Stimulated activated naive B cell treated with anti-CD40 and anti-IgM and Interleukin-4, amounts not matched to agents 10 μg/mL and 1 μg/mL and 100 μg/mL, for 72 hours (primary cell): ENCODE measurements around the gene RASA3.

Experiments
- ATAC-seq, 2 donors: fragments of 150-1000 bp; cut with Tn5 transposase; replicated peaks; 2 replicates each; pipeline ENCODE4 v1.10.0; 2021; ENCODE audit warnings: moderate library complexity in 1 of 2
- DNase-seq: peaks from one replicate; pipeline ENCODE4 v3.0.0; 2021
- H3K27ac Mint-ChIP-seq: one replicate; pipeline ENCODE4 v1.8.0; 2022; ENCODE audit warnings: mild to moderate bottlenecking, mixed read lengths
- H3K27me3 Mint-ChIP-seq, 2 donors: one replicate each; pipeline ENCODE4 v1.8.0; 2022; ENCODE audit warnings: mixed read lengths in 2 of 2
- H3K36me3 Mint-ChIP-seq, 2 donors: one replicate each; pipeline ENCODE4 v1.8.0; 2022; ENCODE audit warnings: mixed read lengths in 2 of 2, mild to moderate bottlenecking in 1 of 2
- H3K4me1 Mint-ChIP-seq, 2 donors: one replicate each; pipeline ENCODE4 v1.8.0; 2022; ENCODE audit warnings: mixed read lengths in 2 of 2, mild to moderate bottlenecking in 1 of 2
- H3K4me3 Mint-ChIP-seq, 2 donors: one replicate each; pipeline ENCODE4 v1.8.0; 2022; ENCODE audit warnings: mild to moderate bottlenecking in 2 of 2, mixed read lengths in 2 of 2, moderate library complexity in 1 of 2
- H3K9me3 Mint-ChIP-seq, 2 donors: one replicate each; pipeline ENCODE4 v1.8.0; 2022; ENCODE audit warnings: mixed read lengths in 2 of 2, mild to moderate bottlenecking in 1 of 2

The RASA3 gene

DNA sequence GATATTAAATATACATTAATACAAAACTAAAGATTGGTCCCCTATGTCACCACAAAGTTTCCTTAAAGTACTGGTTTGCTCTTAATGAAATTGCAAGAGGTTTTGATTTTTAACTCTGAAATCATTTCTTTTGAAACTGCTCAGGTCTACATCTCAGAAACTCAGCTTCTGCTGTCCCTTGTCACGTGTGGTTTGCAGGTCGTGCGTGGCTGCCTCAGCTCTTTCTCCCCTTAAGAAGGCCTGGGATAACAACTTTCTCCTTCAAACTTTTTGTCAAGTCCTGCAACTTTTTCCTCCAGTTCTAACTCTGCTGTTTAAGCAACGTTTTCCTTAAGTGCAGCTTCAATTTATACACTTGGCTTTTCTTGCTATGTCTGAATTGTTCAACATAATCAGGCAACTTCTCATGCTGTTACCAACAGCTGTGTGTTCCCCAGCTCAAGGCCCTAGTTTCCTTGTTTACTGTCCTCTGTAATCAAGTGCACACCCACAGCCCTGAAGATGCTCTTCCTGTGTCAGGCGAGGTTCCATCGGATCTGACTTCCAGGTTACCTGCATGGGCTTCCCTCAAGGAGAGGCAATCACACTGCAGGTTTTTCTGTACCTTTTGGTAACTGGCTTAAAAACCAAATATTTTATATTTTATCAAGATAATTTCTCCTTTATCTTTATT is 172.0 kb downstream of the RASA3 start:
- H3K4me3 Mint-ChIP-seq, result no peak overlapping the region
- H3K36me3 Mint-ChIP-seq, result peaks cover 24 to 41% of the 10 kb centered on the region in 2 donors

GRCh38 chr13:113959198-113959597 is 173.2 kb downstream of the RASA3 start:
- ATAC-seq (peak; percentile 54 to 76), DNase-seq (no peak)
- H3K4me3 Mint-ChIP-seq, result no peak overlapping the region
- H3K27ac Mint-ChIP-seq, result no peak overlapping the region
- H3K36me3 Mint-ChIP-seq, result peaks cover 34 to 53% of the 10 kb centered on the region in 2 donors
- H3K4me1 Mint-ChIP-seq, result peaks cover 5% of the 10 kb centered on the region in 2 donors
- H3K27me3 Mint-ChIP-seq, result no peaks in the 10 kb centered on the region
- peaks cover 20 to 28% of the 10 kb centered on the region in 2 donors for H3K9me3 Mint-ChIP-seq

More for the DNA sequence above, 172.0 kb downstream of the RASA3 start:
- no peaks in the 10 kb centered on the region for H3K27me3 Mint-ChIP-seq
- DNase-seq (no peak), ATAC-seq (no peak)
- H3K9me3 Mint-ChIP-seq, result peaks cover 15 to 19% of the 10 kb centered on the region in 2 donors
- no peak overlapping the region for H3K27ac Mint-ChIP-seq
- peaks cover 5% of the 10 kb centered on the region in 2 donors for H3K4me1 Mint-ChIP-seq

DNA sequence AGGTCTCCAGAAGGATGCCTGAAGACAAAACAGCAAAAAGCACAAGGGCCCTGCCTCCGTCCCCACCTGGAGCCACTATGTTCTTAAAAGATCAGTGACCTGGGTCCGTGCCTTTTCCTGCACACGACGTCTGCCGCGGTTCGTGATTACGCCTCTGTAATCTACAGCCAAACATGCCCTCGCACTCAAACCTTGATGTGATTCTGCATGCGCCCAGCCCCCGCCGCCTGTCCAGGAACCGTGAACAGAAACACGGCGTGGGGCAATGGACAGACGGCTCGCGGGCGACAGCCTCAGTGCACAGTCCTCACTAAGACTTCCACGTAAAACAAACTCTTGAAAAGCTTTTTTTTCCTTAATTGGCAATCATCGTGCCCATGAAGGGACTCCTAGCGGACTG is 174.1 kb downstream of the RASA3 start:
- no peak for DNase-seq
- H3K9me3 Mint-ChIP-seq, result peaks cover 20 to 28% of the 10 kb centered on the region in 2 donors
- peaks cover 34 to 53% of the 10 kb centered on the region in 2 donors for H3K36me3 Mint-ChIP-seq
- no peaks in the 10 kb centered on the region for H3K27me3 Mint-ChIP-seq
- H3K4me1 Mint-ChIP-seq, result peaks cover 5% of the 10 kb centered on the region in 2 donors
- no peak for ATAC-seq
- H3K27ac Mint-ChIP-seq, result no peak overlapping the region
- H3K4me3 Mint-ChIP-seq, result no peak overlapping the region

DNA sequence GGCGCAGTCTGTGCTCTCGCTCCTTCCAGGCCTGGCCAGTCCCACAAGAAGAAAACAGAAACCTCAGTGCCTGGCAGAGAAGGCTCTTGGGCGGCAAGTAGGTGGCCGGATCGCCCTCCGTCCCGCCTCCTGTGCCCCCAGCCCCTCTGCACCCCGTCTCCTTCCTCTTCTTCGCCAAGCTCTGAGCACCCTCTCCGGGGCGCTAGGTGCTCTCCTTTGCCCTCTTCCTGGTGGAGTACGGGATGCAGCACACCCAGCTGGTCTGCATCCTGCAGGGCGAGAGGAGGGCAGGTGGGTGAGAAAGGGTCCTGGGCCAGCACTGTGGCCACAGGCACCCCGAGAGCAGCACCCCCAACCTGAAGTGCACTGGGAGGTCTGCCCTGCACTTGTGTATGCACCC is 175.9 kb downstream of the RASA3 start:
- DNase-seq (no peak), ATAC-seq (no peak)
- Mint-ChIP-seq H3K9me3 (peaks cover 20 to 28% of the 10 kb centered on the region in 2 donors), H3K36me3 (peaks cover 34 to 50% of the 10 kb centered on the region in 2 donors), H3K4me1 (peaks cover 5 to 7% of the 10 kb centered on the region in 2 donors), H3K27ac (no peak overlapping the region), H3K27me3 (no peaks in the 10 kb centered on the region), H3K4me3 (no peak overlapping the region)

GRCh38 chr13:113955691-113956090 is 176.7 kb downstream of the RASA3 start:
- ATAC-seq (no peak), DNase-seq (no peak)
- peaks cover 0 to 1% of the 10 kb centered on the region in 2 donors for H3K27me3 Mint-ChIP-seq
- peak overlapping the region; percentile 51 for H3K27ac Mint-ChIP-seq
- peaks cover 8 to 11% of the 10 kb centered on the region in 2 donors for H3K4me1 Mint-ChIP-seq
- H3K9me3 Mint-ChIP-seq, result peaks cover 20 to 28% of the 10 kb centered on the region in 2 donors
- peaks cover 34 to 50% of the 10 kb centered on the region in 2 donors for H3K36me3 Mint-ChIP-seq
- H3K4me3 Mint-ChIP-seq, result no peak overlapping the region

GRCh38 chr13:113955235-113955634 is 177.2 kb downstream of the RASA3 start:
- ATAC-seq, result no peak
- peaks cover 30 to 46% of the 10 kb centered on the region in 2 donors for H3K36me3 Mint-ChIP-seq
- H3K27ac Mint-ChIP-seq, result no peak overlapping the region
- peaks cover 18 to 28% of the 10 kb centered on the region in 2 donors for H3K9me3 Mint-ChIP-seq
- H3K4me3 Mint-ChIP-seq, result no peak overlapping the region
- no peak for DNase-seq
- peaks cover 0 to 6% of the 10 kb centered on the region in 2 donors for H3K27me3 Mint-ChIP-seq
- peaks cover 8 to 15% of the 10 kb centered on the region in 2 donors for H3K4me1 Mint-ChIP-seq

GRCh38 chr13:113954046-113954835 is 178.2 kb downstream of the RASA3 start:
- peaks cover 9 to 15% of the 10 kb centered on the region in 2 donors for H3K4me1 Mint-ChIP-seq
- ATAC-seq (no peak), DNase-seq (no peak)
- peaks cover 28 to 43% of the 10 kb centered on the region in 2 donors for H3K36me3 Mint-ChIP-seq
- no peak overlapping the region for H3K27ac Mint-ChIP-seq
- peaks cover 0 to 6% of the 10 kb centered on the region in 2 donors for H3K27me3 Mint-ChIP-seq
- no peak overlapping the region for H3K4me3 Mint-ChIP-seq
- peaks cover 14 to 24% of the 10 kb centered on the region in 2 donors for H3K9me3 Mint-ChIP-seq

- Mint-ChIP-seq H3K9me3 (peaks cover 10 to 20% of the 10 kb centered on the region in 2 donors), H3K4me3 (no peak overlapping the region), H3K4me1 (peaks cover 8 to 12% of the 10 kb centered on the region in 2 donors), H3K27ac (no peak overlapping the region), H3K36me3 (peaks cover 23 to 39% of the 10 kb centered on the region in 2 donors), H3K27me3 (peaks cover 0 to 6% of the 10 kb centered on the region in 2 donors)
- DNase-seq, result no peak
- ATAC-seq, result no peak
These were observed 178.9 kb downstream of the RASA3 start for GRCh38 chr13:113953561-113953960.

GRCh38 chr13:113952983-113953520 is 179.4 kb downstream of the RASA3 start:
- peaks cover 23 to 38% of the 10 kb centered on the region in 2 donors for H3K36me3 Mint-ChIP-seq
- peaks cover 12 to 17% of the 10 kb centered on the region in 2 donors for H3K4me1 Mint-ChIP-seq
- no peak overlapping the region for H3K4me3 Mint-ChIP-seq
- peaks cover 0 to 6% of the 10 kb centered on the region in 2 donors for H3K27me3 Mint-ChIP-seq
- ATAC-seq (no peak), DNase-seq (no peak)
- peaks cover 10 to 20% of the 10 kb centered on the region in 2 donors for H3K9me3 Mint-ChIP-seq
- H3K27ac Mint-ChIP-seq, result no peak overlapping the region

- ATAC-seq, result no peak
- H3K4me3 Mint-ChIP-seq, result no peak overlapping the region
These were observed 180.1 kb downstream of the RASA3 start for GRCh38 chr13:113952151-113952982.

GRCh38 chr13:113951246-113951999 is 181.0 kb downstream of the RASA3 start:
- Mint-ChIP-seq H3K4me1 (peaks cover 16 to 30% of the 10 kb centered on the region in 2 donors), H3K27me3 (peaks cover 0 to 11% of the 10 kb centered on the region in 2 donors), H3K27ac (peak overlapping the region; percentile 51), H3K9me3 (peaks cover 10 to 20% of the 10 kb centered on the region in 2 donors), H3K4me3 (peak overlapping the region; percentile 53 to 74), H3K36me3 (peaks cover 19 to 23% of the 10 kb centered on the region in 2 donors)
- ATAC-seq (peak; percentile 88 to 89), DNase-seq (peak; percentile 55)

More at GRCh38 chr13:113952151-113952982, 180.1 kb downstream of the RASA3 start:
- no peak for DNase-seq
- Mint-ChIP-seq H3K4me1 (peaks cover 16 to 24% of the 10 kb centered on the region in 2 donors), H3K9me3 (peaks cover 10 to 20% of the 10 kb centered on the region in 2 donors), H3K27me3 (peaks cover 0 to 6% of the 10 kb centered on the region in 2 donors), H3K27ac (peak overlapping the region; percentile 20), H3K36me3 (peaks cover 23 to 31% of the 10 kb centered on the region in 2 donors)

DNA sequence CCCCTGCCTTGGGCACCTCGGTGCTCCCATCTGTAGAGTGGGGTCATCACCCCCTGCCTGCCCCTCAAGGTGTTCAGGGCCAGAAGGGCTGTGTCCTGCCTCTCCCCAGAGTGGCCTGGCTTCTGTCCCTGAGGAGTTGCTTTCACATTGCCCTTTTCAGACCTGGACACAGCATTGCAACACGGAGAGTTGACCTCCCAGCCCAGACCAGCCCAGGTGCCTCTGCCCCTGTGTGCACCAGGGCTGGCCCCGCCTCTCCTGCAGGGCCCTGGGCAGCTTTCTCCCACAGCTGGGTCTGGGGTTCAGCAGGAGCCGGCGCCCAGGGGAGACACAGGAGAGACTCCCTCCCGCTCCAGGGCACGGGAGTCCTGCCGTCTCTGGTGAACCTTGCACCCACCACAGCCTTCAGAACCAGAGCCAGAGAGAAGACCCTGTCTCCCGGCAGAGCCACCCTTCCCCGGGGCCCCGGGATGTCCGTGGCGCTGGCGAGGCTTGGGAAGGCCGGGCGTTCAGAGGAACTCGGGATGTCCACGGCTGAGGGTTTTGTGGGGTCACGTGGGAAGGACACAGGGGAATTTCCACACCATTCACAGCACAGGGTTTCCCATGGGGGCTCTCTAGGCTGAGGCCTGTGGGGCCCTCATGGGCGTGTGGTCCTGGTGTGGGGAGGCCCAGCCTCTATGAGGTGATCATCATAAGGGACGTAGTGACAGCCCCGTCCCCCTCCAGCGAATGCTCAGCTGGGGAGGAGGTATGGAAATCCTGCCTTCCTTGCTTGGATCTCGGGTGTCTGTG is 181.8 kb downstream of the RASA3 start:
- Mint-ChIP-seq H3K27me3 (peaks cover 0 to 11% of the 10 kb centered on the region in 2 donors), H3K36me3 (peaks cover 12 to 15% of the 10 kb centered on the region in 2 donors), H3K27ac (peak overlapping the region; percentile 67), H3K9me3 (peaks cover 6 to 12% of the 10 kb centered on the region in 2 donors), H3K4me3 (peak overlapping the region; percentile 53 to 74), H3K4me1 (peaks cover 16 to 30% of the 10 kb centered on the region in 2 donors)
- peak; percentile 46 for ATAC-seq
- no peak for DNase-seq
